SK-N-DZ (cell line): Measurements from ENCODE around the gene DSCAM.
A peak's percentile ranks its signal among the peaks of the same experiment; 100 is the strongest.

Experiments used
- DNase-seq: peaks from one replicate; pipeline ENCODE4 v3.0.0-alpha.2; 2015; ENCODE audit warnings: low spot score

The DSCAM gene

GRCh38 chr21:40254540-40255465 lies 592.2 kb downstream of the DSCAM start:
- peak; percentile 37 for DNase-seq

- no peak for DNase-seq
These were observed 593.8 kb downstream of the DSCAM start for GRCh38 chr21:40253112-40253511.

GRCh38 chr21:40250514-40251294 lies 596.3 kb downstream of the DSCAM start:
- no peak for DNase-seq

GRCh38 chr21:40244981-40245380 lies 602.0 kb downstream of the DSCAM start:
- DNase-seq, result no peak

GRCh38 chr21:40243685-40244084 lies 603.3 kb downstream of the DSCAM start:
- DNase-seq, result no peak

- no peak for DNase-seq
These were observed 604.2 kb downstream of the DSCAM start for GRCh38 chr21:40242586-40243265.

- no peak for DNase-seq
These were observed 611.4 kb downstream of the DSCAM start for GRCh38 chr21:40235528-40235927.

GRCh38 chr21:40231979-40232378 lies 615.0 kb downstream of the DSCAM start:
- DNase-seq, result no peak

GRCh38 chr21:40227096-40227495 lies 619.9 kb downstream of the DSCAM start:
- DNase-seq, result no peak

- DNase-seq, result no peak
These were observed 631.0 kb downstream of the DSCAM start for GRCh38 chr21:40215941-40216340.

GRCh38 chr21:40210251-40210650 lies 636.7 kb downstream of the DSCAM start:
- DNase-seq, result no peak

GRCh38 chr21:40208948-40209345 lies 638.0 kb downstream of the DSCAM start:
- no peak for DNase-seq

- no peak for DNase-seq
These were observed 638.6 kb downstream of the DSCAM start for GRCh38 chr21:40208206-40208947.

- no peak for DNase-seq
These were observed 646.0 kb downstream of the DSCAM start for GRCh38 chr21:40200946-40201345.

GRCh38 chr21:40200126-40200525 lies 646.8 kb downstream of the DSCAM start:
- no peak for DNase-seq

GRCh38 chr21:40194185-40194980 lies 652.6 kb downstream of the DSCAM start:
- no peak for DNase-seq

GRCh38 chr21:40191616-40192015 lies 655.3 kb downstream of the DSCAM start:
- DNase-seq, result no peak

- no peak for DNase-seq
These were observed 655.8 kb downstream of the DSCAM start for GRCh38 chr21:40191196-40191595.

GRCh38 chr21:40187946-40188654 lies 658.9 kb downstream of the DSCAM start:
- DNase-seq, result no peak

GRCh38 chr21:40187244-40187643 lies 659.7 kb downstream of the DSCAM start:
- no peak for DNase-seq
